H9 (cell line): Measurements from ENCODE around the gene TBC1D17. TPM values are rescaled to one million over a fixed set of nuclear protein-coding genes. Genes with fewer than 3 reads are reported as not detected.

Experiments
- DNase-seq: peaks from one replicate; pipeline ENCODE4 v3.0.0-alpha.2; 2017
- H2AFZ ChIP-seq: one replicate; pipeline ENCODE4 v1.6.1; 2013; ENCODE audit warnings: mild to moderate bottlenecking, low read length, control low read depth, moderate library complexity
- H2AK5ac ChIP-seq: 2 replicates; pipeline ENCODE4 v1.6.1; 2013; ENCODE audit warnings: low read length, control low read depth, mixed read lengths; ENCODE audit not compliant: insufficient read length
- H2BK120ac ChIP-seq: one replicate; pipeline ENCODE4 v1.6.1; 2013; ENCODE audit warnings: low read depth, mild to moderate bottlenecking, low read length, control low read depth, inconsistent platforms; ENCODE audit not compliant: poor library complexity, severe bottlenecking
- H2BK12ac ChIP-seq: 2 replicates; pipeline ENCODE4 v1.6.1; 2013; ENCODE audit warnings: low read length, control low read depth, mixed read lengths, low read depth; ENCODE audit not compliant: insufficient read length
- H2BK15ac ChIP-seq: 2 replicates; pipeline ENCODE4 v1.6.1; 2013; ENCODE audit warnings: low read depth, low read length, control low read depth
- H2BK20ac ChIP-seq: one replicate; pipeline ENCODE4 v1.6.1; 2013; ENCODE audit warnings: low read depth, mild to moderate bottlenecking, low read length, control low read depth, inconsistent platforms; ENCODE audit not compliant: poor library complexity, severe bottlenecking
- H2BK5ac ChIP-seq: 2 replicates; pipeline ENCODE4 v1.6.1; 2013; ENCODE audit warnings: low read length, control low read depth, mixed read lengths; ENCODE audit not compliant: insufficient read length
- H3K14ac ChIP-seq: 2 replicates; pipeline ENCODE4 v1.6.1; 2013; ENCODE audit warnings: low read length, control low read depth; ENCODE audit not compliant: insufficient read depth
- H3K18ac ChIP-seq: 2 replicates; pipeline ENCODE4 v1.6.1; 2013; ENCODE audit warnings: low read depth, mild to moderate bottlenecking, mixed read lengths, low read length, control low read depth; ENCODE audit not compliant: insufficient read length
- H3K23ac ChIP-seq: 2 replicates; pipeline ENCODE4 v1.6.1; 2013; ENCODE audit warnings: low read length, control low read depth, mixed read lengths, low read depth; ENCODE audit not compliant: insufficient read length
- H3K23me2 ChIP-seq: 2 replicates; pipeline ENCODE4 v1.6.1; 2013; ENCODE audit warnings: low read depth, mild to moderate bottlenecking, mixed read lengths, low read length, control low read depth; ENCODE audit not compliant: insufficient read length, poor library complexity, severe bottlenecking
- H3K27ac ChIP-seq: 2 replicates; pipeline ENCODE4 v1.5.1; 2013; ENCODE audit warnings: low read length, control low read depth, mixed read lengths, low read depth; ENCODE audit not compliant: insufficient read length
- H3K27me3 ChIP-seq: 2 replicates; pipeline ENCODE4 v1.6.1; 2013; ENCODE audit warnings: low read length, control low read depth, inconsistent platforms; ENCODE audit not compliant: insufficient read depth
- H3K4ac ChIP-seq: 2 replicates; pipeline ENCODE4 v1.6.1; 2013; ENCODE audit warnings: low read depth, mild to moderate bottlenecking, control low read depth, inconsistent platforms, low read length, moderate library complexity
- H3K4me1 ChIP-seq: 2 replicates; pipeline ENCODE4 v1.6.1; 2013; ENCODE audit warnings: low read length, control low read depth, inconsistent platforms; ENCODE audit not compliant: insufficient read depth
- H3K4me2 ChIP-seq: 2 replicates; pipeline ENCODE4 v1.6.1; 2013; ENCODE audit warnings: low read length, control low read depth, mixed read lengths; ENCODE audit not compliant: insufficient read length, insufficient read depth
- H3K56ac ChIP-seq: 2 replicates; pipeline ENCODE4 v1.6.1; 2013; ENCODE audit warnings: low read depth, mild to moderate bottlenecking, mixed read lengths, low read length, control low read depth; ENCODE audit not compliant: insufficient read length
- H3K79me1 ChIP-seq: 2 replicates; pipeline ENCODE4 v1.6.1; 2013; ENCODE audit warnings: low read depth, mild to moderate bottlenecking, moderate library complexity, low read length, control low read depth, inconsistent platforms; ENCODE audit not compliant: insufficient read depth, poor library complexity, severe bottlenecking
- H3K79me2 ChIP-seq: 2 replicates; pipeline ENCODE4 v1.6.1; 2013; ENCODE audit warnings: low read length, control low read depth, inconsistent platforms; ENCODE audit not compliant: insufficient read depth
- H3K9ac ChIP-seq: 2 replicates; pipeline ENCODE4 v1.6.1; 2013; ENCODE audit warnings: low read length, control low read depth, mixed read lengths; ENCODE audit not compliant: insufficient read length; ENCODE audit errors: extremely low read depth
- H3K9me3 ChIP-seq: one replicate; pipeline ENCODE4 v1.6.1; 2013; ENCODE audit warnings: low read depth, low read length, inconsistent platforms; ENCODE audit not compliant: control insufficient read depth
- H3T11ph ChIP-seq: one replicate; pipeline ENCODE4 v1.6.1; 2013; ENCODE audit warnings: mild to moderate bottlenecking, low read length, control low read depth, inconsistent platforms
- H4K20me1 ChIP-seq: one replicate; pipeline ENCODE4 v1.6.1; 2013; ENCODE audit not compliant: control insufficient read depth, insufficient read length, insufficient read depth
- H4K5ac ChIP-seq: 2 replicates; pipeline ENCODE4 v1.6.1; 2013; ENCODE audit warnings: low read depth, mild to moderate bottlenecking, mixed read lengths, low read length, control low read depth; ENCODE audit not compliant: insufficient read length
- H4K8ac ChIP-seq: replicated peaks from 2 replicates; pipeline ENCODE4 v1.6.1; 2013; ENCODE audit warnings: low read length, control low read depth, mixed read lengths, low read depth; ENCODE audit not compliant: insufficient read length
- H4K91ac ChIP-seq: 2 replicates; pipeline ENCODE4 v1.6.1; 2013; ENCODE audit warnings: low read depth, mild to moderate bottlenecking, moderate library complexity, mixed read lengths, low read length, control low read depth; ENCODE audit not compliant: insufficient read length
- H3K27ac Mint-ChIP-seq, 3 experiments: 2 replicates in 2 of 3; 3 replicates in 1 of 3; pipeline ENCODE4 v1.8.0; 2020 to 2021; ENCODE audit warnings: mixed read lengths in 3 of 3, mild to moderate bottlenecking in 1 of 3, moderate library complexity in 1 of 3
- H3K27me3 Mint-ChIP-seq: 2 replicates; pipeline ENCODE4 v1.8.0; 2021; ENCODE audit warnings: low read depth, mild to moderate bottlenecking, moderate library complexity, mixed read lengths
- H3K36me3 Mint-ChIP-seq, 3 experiments: 2 replicates in 2 of 3; 3 replicates in 1 of 3; pipeline ENCODE4 v1.8.0; 2020 to 2021; ENCODE audit warnings: low read depth in 3 of 3, mixed read lengths in 3 of 3; ENCODE audit not compliant: insufficient read depth in 1 of 3
- H3K4me1 Mint-ChIP-seq, 2 experiments: 2 replicates each; pipeline ENCODE4 v1.8.0; 2020; ENCODE audit warnings: mixed read lengths in 2 of 2
- H3K4me3 Mint-ChIP-seq, 2 experiments: 2 replicates in 1 of 2; 3 replicates in 1 of 2; pipeline ENCODE4 v1.8.0; 2020 to 2021; ENCODE audit warnings: mild to moderate bottlenecking in 2 of 2, mixed read lengths in 2 of 2, moderate library complexity in 1 of 2
- H3K9me3 Mint-ChIP-seq, 2 experiments: 2 replicates in 1 of 2; 3 replicates in 1 of 2; pipeline ENCODE4 v1.8.0; 2020; ENCODE audit warnings: mild to moderate bottlenecking in 2 of 2, mixed read lengths in 2 of 2, moderate library complexity in 1 of 2
- CTCF ChIP-seq: fragments of 200-600 bp; sonication (generic); conservative IDR thresholded peaks from 3 replicates; pipeline ENCODE4 v1.8.0; 2021; ENCODE audit warnings: antibody characterized with exemption, mild to moderate bottlenecking
- WGBS: extraction: QIAGEN DNeasy Blood & Tissue Kit; methylation state at CpG from one replicate; pipeline ENCODE4 v1.1.7; 2013; ENCODE audit warnings: missing lambda C conversion rate, low lambda C conversion rate, mixed read lengths; ENCODE audit not compliant: insufficient read length; ENCODE audit errors: extremely low coverage; 5-methylcytosine and 5-hydroxymethylcytosine counted together
- total RNA-seq: library from RNA; stranded (reverse); gene quantifications from 2 replicates; pipeline ENCODE4 v1.2.1, GENCODE V29; 2021

Gene TBC1D17
- total RNA-seq, 1 experiment from 2014 or later: 33.6 TPM

GRCh38 chr19:49861107-49861506, 16.4 kb upstream of the TBC1D17 start:
- Mint-ChIP-seq H3K4me3 (no peak overlapping the region), H3K4me1 (peaks cover 16 to 34% of the 10 kb centered on the region in 2 experiments), H3K27me3 (peaks cover 3% of the 10 kb centered on the region), H3K27ac (peak overlapping the region in 1 of 3 experiments; percentile 87; a peak in 4 of 7 replicates), H3K36me3 (peaks cover 28 to 84% (median 69%) of the 10 kb centered on the region in 3 experiments), H3K9me3 (peaks cover 0 to 4% of the 10 kb centered on the region in 2 experiments; a peak in 1 of 5 replicates)
- Histone ChIP-seq H3K4me2 (no peak overlapping the region), H2BK12ac (no peak overlapping the region), H3K79me2 (no peaks in the 10 kb centered on the region; the same call in 1 of the 2 replicates), H3K27me3 (no peaks in the 10 kb centered on the region), H4K5ac (no peak overlapping the region), H2BK15ac (no peak overlapping the region), H2BK5ac (no peak overlapping the region), H3K9ac (no peak overlapping the region), H3K4me1 (no peaks in the 10 kb centered on the region), H2BK120ac (no peak overlapping the region), H2BK20ac (no peak overlapping the region), H3K23me2 (no peaks in the 10 kb centered on the region), H3K27ac (no peak overlapping the region), H3T11ph (no peak overlapping the region), H3K9me3 (no peaks in the 10 kb centered on the region), H2AFZ (no peak overlapping the region), H3K4ac (no peak overlapping the region), H2AK5ac (no peak overlapping the region), H3K14ac (no peak overlapping the region), H4K20me1 (peaks cover 3% of the 10 kb centered on the region), H4K8ac (no peak overlapping the region), H3K23ac (no peak overlapping the region), H3K18ac (no peak overlapping the region), H3K79me1 (peaks cover 5% of the 10 kb centered on the region), H4K91ac (no peak overlapping the region), H3K56ac (no peak overlapping the region)
- no CpG with 5 or more reads among the region's 13 CpGs for WGBS
- TF ChIP-seq CTCF: no peak
- peak; percentile 68 for DNase-seq
